ENCODE results near the gene PTPRG. TPM values are rescaled to one million over a fixed set of nuclear protein-coding genes. Genes with fewer than 3 reads are reported as not detected.

Gene PTPRG
- total and polyA plus RNA-seq, 2 of the 13 experiments (the other 11 are each of a cell fraction or from before 2014, with no cell fraction given): 8.0 to 25.3 TPM

- Histone ChIP-seq H3K36me3 (replicated peaks in 1 of 2; ENCODE audit: control insufficient read depth in 1 of 2, insufficient read depth in 2 of 2, low read length in 2 of 2) (no peaks in the 10 kb centered on the region; a peak in 1 of 5 replicates), H3K4me1 (ENCODE audit: insufficient read depth, low read length) (no peaks in the 10 kb centered on the region), H4K20me1 (ENCODE audit: insufficient read depth, low read length) (no peaks in the 10 kb centered on the region), H2AFZ (ENCODE audit: low read length) (no peak overlapping the region), H3K9me3 (ENCODE audit: low read length) (no peaks in the 10 kb centered on the region), H3K27me3 (ENCODE audit: control insufficient read depth in 1 of 2, insufficient read depth in 2 of 2, low read length in 2 of 2) (no peaks in the 10 kb centered on the region), H3K79me2 (ENCODE audit: insufficient read depth, low read length) (peaks cover 5% of the 10 kb centered on the region), H3K27ac (ENCODE audit: extremely low read length, insufficient read depth, low read length) (no peak overlapping the region), H3K4me3 (replicated peaks in 1 of 3; ENCODE audit: insufficient read depth in 1 of 3, low read depth in 2 of 3, low read length in 3 of 3) (no peak overlapping the region), H3K4me2 (ENCODE audit: low read depth, low read length) (no peak overlapping the region), H3K9ac (ENCODE audit: insufficient read depth, low read depth, low read length) (no peak overlapping the region)
- intact Hi-C loops (cut with micrococcal nuclease; ENCODE audit: unreplicated experiment): no loop called here
- no peak for TF ChIP-seq ZSCAN5A (CRISPR knock-in tag; IDR thresholded peaks at IDR 0.05; ENCODE audit: borderline replicate concordance)
- no peak for TF ChIP-seq KLF6 (CRISPR knock-in tag; IDR thresholded peaks at IDR 0.05)
- TF ChIP-seq TSC22D2 (CRISPR knock-in tag; IDR thresholded peaks at IDR 0.05; ENCODE audit: borderline replicate concordance): no peak
- WGBS (ENCODE audit: low lambda C conversion rate): 96% methylated on average over 3 of the region's 3 CpGs
- DNase-seq (ENCODE audit: low spot score) (no peak), FAIRE-seq (no peak), ATAC-seq (no peak)
- no TSS peak for BruUV-seq (replicated peaks)
- ChIA-PET CTCF (ENCODE audit: low intra/inter-chr PET ratio, low total read pairs) (no interaction called here), POLR2A (no interaction called here)
- in situ Hi-C loops (cut with HindIII; ENCODE audit: extremely low pct_ligation_motif_present, low pct_unique_long_range_greater_than_20kb): no loop called here
These were observed 180.2 kb downstream of the PTPRG start for GRCh38 chr3:61741551-61741950.

- intact Hi-C loops (cut with micrococcal nuclease; ENCODE audit: unreplicated experiment): no loop called here
- 82% methylated on average over 7 of the region's 7 CpGs for WGBS (ENCODE audit: low lambda C conversion rate)
- H3K36me3 ChIP-seq (replicated peaks in 1 of 2; ENCODE audit: control insufficient read depth in 1 of 2, insufficient read depth in 2 of 2, low read length in 2 of 2): no peaks in the 10 kb centered on the region; a peak in 1 of 5 replicates
- no peak for TF ChIP-seq CREB1 (IDR thresholded peaks at IDR 0.05)
- no peak for TF ChIP-seq CREB1 (CRISPR knock-in tag; IDR thresholded peaks at IDR 0.05)
- no peak for TF ChIP-seq NFIC (IDR thresholded peaks at IDR 0.05; ENCODE audit: low read length)
- no peak overlapping the region for H3K27ac ChIP-seq (ENCODE audit: extremely low read length, insufficient read depth, low read length)
- BruUV-seq (replicated peaks): no TSS peak
- H3K79me2 ChIP-seq (ENCODE audit: insufficient read depth, low read length): peaks cover under 1% of the 10 kb centered on the region
- H3K27me3 ChIP-seq (ENCODE audit: control insufficient read depth in 1 of 2, insufficient read depth in 2 of 2, low read length in 2 of 2): no peaks in the 10 kb centered on the region
- no peaks in the 10 kb centered on the region for H4K20me1 ChIP-seq (ENCODE audit: insufficient read depth, low read length)
- H3K4me3 ChIP-seq (replicated peaks in 1 of 3; ENCODE audit: insufficient read depth in 1 of 3, low read depth in 2 of 3, low read length in 3 of 3): no peak overlapping the region
- no peak for ATAC-seq
- no peak for FAIRE-seq
- no peak overlapping the region for H3K9ac ChIP-seq (ENCODE audit: insufficient read depth, low read depth, low read length)
- ChIA-PET POLR2A (no interaction called here), CTCF (ENCODE audit: low intra/inter-chr PET ratio, low total read pairs) (no interaction called here)
- H3K4me1 ChIP-seq (ENCODE audit: insufficient read depth, low read length): no peaks in the 10 kb centered on the region
- no peak overlapping the region for H2AFZ ChIP-seq (ENCODE audit: low read length)
- no peak overlapping the region for H3K4me2 ChIP-seq (ENCODE audit: low read depth, low read length)
- no peaks in the 10 kb centered on the region for H3K9me3 ChIP-seq (ENCODE audit: low read length)
- no peak for DNase-seq (ENCODE audit: low spot score)
- in situ Hi-C loops (cut with HindIII; ENCODE audit: extremely low pct_ligation_motif_present, low pct_unique_long_range_greater_than_20kb): no loop called here
These were observed 180.6 kb downstream of the PTPRG start for GRCh38 chr3:61742006-61742405.

Measured in HepG2 (cell line).